HG03025 (cell line): Measurements from ENCODE around the gene ASAP2.

ENCODE experiments used
- ATAC-seq: cut with Tn5 transposase; IDR thresholded peaks from one replicate; pipeline ENCODE4 v1.9.1; 2021; ENCODE audit warnings: mild to moderate bottlenecking, moderate library complexity; ENCODE audit not compliant: unreplicated experiment, low FRiP score

Gene ASAP2

DNA sequence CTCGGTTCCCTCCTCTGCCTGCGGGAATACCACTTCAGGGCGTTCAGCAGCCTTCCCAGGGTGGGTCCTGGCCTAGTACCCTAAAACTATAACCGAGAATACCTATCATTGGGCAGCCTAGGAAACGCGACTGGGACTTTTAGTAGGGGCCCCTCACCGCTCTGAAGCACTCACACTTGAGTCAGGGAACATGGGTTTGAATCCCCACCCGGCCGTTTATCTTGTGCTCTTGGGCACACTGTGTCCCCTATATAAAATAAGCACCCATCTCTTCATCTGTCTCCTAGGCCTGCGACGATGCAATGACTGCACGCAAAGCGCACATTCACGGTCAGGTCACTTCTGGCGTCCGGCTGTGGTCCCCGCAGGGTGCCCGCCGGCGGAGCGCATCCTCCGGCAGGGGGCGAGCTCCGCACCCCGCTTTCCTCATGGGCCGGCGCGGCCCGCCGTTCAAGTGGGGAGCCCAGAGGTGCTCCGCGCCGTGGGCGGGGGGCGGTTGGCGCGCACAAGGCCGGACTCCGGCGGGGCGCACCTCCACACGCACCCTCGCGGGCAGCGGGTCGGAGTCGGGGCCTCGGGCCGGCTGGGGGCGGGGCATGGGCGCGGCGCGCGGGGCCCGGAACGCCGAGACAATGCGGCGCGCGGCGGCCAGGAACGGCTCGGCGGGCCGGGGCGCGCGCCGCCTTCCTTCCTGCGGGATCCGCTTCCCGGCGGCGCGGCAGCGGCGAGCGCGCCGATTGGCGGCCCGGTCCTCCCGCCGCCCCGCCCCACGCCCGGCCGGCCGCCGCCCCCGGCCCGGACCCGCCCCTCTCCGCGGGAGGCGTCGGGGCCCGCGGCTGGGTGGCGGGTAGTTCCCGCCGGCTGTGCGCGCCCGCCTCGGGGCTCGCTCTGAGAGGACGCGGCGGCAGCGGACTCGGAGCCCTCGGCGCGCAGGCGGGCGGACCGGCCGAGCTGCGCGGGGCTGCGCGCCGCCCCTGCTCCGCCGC lies at the start of gene ASAP2:
Gene ASAP2, plus strand, starts transcription at position 850 of the 986 bp plus-strand sequence. CDS start 293 bp downstream, outside the sequence.
- peak; percentile 53 for ATAC-seq

GRCh38 chr2:9158786-9159779 lies 47.5 kb upstream of the ASAP2 start:
- ATAC-seq = no peak

DNA sequence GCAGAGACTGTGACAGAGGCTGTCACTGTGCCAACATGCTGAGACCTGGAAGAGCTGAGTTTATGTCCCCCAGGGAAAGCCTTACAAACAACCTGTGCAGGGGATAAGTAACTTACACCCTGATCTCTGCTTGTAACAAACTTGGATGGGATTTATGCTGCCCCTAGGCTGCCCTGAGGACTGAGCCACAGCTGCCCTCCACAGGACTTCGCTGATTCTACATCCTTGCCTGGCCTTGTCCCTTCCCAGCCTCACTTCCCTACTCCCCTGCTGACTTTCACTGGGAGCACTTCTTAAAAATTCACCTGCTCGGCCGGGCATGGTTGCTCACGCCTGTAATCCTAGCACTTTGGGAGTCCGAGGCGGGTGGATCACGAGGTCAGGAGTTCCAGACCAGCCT lies 45.9 kb upstream of the ASAP2 start:
- ATAC-seq = no peak

- ATAC-seq = no peak
Measured at GRCh38 chr2:9162841-9163240, 43.8 kb upstream of the ASAP2 start.

DNA sequence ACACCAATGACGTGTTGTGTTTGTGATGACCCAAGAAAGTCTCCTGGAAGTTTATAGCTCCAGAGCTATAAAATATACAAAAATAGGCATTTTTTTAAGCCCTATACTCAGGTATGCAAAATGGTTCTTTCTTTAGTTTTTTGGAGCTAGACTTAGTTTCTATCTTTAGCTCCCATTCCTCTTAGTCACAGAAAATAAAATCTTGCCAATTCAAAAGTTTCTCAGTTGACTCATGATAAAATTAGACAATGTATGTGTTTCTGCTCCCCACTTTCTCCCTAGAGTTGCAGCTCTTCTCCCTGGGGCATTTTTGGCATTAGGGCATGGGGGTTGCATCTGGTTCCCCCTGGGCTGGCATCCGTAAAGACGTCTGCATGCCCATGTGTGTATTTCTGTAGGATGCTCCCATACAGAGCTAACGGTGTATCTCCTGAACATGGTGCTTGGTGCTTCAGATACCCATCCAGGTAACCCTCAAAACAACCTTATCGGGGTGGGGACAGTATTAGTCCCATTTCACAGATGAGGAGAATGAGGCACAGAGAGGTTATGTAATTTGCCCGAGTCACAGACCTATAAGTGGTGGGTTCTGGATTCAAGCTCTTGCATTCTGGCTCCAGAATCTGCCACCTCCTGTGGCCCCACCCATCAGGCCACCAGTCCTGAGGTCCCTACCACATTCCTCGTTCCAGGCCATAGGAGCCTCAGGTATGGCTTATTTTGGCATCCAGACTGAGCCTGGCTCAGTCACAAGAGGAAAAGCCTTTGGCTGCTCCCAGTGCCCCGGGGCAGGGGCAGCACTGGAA lies 43.1 kb upstream of the ASAP2 start:
- no peak for ATAC-seq

- no peak for ATAC-seq
Measured at GRCh38 chr2:9164112-9164608, 42.5 kb upstream of the ASAP2 start.

DNA sequence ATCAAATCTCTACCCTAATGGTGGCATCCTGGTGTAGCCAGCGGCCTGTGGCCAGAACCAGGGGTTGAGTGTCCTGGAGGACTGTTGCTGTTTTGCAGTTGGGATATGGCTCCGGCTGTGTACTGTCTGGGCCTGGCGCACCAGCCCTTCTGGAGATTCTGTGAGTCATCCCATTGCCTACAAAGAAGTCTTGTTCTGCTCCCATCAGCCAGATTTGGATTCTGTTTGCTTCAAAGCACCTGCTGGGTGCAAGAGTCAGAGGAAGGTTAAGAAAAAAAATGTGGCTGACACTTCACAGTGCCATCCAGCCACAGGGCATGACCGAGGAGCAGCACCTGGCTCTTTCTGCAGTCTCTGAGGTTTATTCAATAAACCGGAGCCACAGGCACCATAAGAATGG lies 41.0 kb upstream of the ASAP2 start:
- ATAC-seq = no peak

DNA sequence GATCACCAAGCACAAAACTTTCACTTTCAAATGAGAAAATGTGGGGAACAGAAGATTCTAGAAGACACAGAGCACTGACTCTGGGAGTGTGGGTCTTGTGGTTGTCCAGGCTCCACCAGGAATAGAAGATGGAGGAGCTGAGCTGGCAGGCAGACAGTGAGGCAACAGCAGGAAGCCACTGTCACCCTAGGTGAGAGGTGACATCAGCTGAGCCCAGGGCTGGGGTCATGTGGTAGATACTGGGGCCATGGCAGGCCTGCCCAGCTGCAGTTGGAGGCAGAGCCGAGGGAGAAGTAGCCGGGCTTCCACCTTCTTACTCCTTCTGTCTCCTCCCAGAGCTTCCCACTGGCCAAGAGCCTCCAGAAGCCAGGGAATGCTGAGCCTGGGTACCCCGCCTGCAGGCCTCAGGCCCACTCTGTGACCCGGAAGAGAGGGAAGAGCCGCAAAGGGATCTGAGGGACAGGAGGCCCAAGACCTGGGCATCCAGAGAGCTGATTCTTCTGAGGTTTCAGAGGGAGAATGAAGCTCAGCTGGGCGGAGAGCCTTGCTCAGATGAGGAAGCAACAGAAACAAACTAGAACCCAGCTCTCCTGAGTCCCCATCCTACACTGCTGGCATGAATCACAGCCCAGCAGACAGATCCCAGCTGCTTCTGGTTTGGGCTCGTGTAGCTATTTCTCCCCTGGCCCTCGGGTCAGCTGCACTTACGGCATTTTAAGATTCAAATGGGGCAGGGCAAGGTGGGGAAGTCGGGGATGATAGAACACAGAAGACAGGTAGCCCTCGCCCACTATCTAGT lies 39.8 kb upstream of the ASAP2 start:
- no peak for ATAC-seq

DNA sequence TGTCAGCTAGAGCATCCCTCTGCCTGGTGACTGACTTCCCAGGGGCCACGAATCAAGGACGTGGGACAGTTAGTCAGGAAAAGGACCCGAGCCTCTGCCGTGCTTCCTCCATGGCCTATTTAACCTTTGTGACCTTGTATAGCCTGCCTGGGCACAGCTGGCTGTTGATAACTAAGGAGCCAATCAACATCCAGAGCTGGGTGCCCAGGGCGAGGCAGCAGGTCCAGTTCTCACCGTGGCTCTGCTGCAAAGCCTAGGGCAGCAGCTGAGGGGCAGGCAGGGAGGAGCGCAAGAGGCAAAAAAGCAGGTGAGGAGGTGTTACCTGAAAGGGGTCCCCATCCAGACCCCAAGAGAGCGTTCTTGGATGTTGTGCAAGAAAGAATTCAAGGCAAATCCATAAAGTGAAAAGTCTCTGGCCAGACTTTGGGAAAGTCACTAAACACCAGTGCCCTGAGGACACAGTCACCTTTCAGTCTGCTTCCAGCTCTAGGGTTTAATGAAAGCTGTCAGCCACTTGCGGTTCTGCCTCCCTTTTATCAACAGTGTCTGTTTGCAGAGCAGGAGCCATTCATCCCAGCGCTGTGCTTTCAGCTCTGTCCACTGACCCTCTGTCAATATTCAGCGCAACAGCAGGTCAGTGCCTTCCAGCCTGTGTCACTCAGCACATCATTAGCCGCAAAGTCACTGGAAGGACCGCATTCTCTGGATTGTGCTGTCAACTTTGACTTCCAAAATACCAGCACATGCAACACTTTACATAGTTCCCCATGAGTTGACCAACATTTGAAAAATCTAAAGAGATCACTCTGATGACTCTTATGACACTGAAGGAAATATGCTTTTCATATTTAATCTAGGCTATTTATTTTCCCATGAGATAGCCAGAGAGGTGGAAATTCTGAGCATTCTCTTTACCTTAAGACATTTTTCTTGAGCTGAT lies 38.6 kb upstream of the ASAP2 start:
- no peak for ATAC-seq

- no peak for ATAC-seq
Measured at GRCh38 chr2:9168821-9169221, 37.8 kb upstream of the ASAP2 start.

- no peak for ATAC-seq
Measured at GRCh38 chr2:9169349-9170107, 37.1 kb upstream of the ASAP2 start.

GRCh38 chr2:9170458-9171130 lies 36.0 kb upstream of the ASAP2 start:
- ATAC-seq = no peak

DNA sequence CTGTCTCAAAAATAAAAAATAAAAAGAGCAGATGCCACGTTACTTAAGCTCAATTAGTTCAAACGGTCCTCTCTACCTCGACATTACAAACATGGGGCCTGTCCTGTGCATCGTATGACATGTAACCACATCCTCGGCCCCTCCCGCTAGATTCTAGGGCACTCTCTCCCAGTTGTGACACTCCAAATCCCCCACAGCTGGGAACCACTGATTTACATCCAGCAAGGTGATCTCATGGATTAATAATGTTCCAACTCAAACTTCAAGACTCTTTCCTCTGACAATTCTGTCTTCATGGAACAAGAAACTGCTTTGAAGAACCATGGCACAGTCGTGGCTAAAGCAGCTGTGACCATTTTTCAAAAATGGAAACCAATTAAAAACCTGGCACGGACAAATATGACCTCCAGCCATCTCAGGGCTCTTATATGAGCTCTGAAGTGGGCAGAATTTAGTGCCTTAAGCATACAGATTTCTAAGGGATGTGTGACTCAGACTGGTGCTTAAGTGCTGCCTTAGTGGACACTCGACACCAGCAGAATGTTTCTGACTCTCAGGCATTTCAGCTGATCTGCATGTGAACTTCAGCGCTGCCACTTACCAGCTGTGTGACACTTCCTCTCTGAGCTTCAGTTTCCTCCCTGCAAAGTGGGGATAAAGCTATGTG lies 31.7 kb upstream of the ASAP2 start:
- no peak for ATAC-seq

GRCh38 chr2:9178110-9178903 lies 28.3 kb upstream of the ASAP2 start:
- ATAC-seq = no peak

DNA sequence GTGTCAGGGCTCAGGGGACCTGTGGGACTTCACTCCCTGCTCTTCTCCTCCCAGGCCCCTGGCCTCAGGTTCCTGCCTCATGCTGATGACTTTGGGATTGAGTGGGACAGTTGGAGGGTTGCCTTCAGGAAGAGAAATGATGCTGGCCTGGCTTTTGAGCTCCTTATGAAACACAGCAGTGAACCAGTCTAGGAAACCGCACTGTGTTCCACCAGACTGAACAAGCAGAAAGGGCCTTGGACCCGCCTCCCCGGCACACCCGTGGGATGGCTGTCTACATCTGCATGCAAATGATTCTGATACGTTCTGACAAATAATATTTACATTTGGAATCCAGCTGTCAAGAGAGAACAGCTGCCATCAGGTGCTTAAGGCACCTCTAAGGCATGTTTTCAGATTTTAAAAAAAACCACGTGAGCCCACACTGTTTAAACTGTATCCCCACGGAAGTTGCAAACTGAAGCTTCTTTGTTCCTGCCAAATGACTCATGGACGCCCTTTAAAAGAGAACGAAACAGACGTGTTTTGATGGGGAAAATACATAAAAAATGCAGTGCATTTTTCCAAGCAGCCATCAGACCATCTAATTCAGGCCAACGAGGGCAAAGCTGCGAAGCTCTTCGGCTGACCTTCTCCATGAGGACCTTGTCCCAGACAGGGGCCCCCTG lies 27.6 kb upstream of the ASAP2 start:
- ATAC-seq = no peak
